Measurements from ENCODE around the gene KCNAB3.

Gene KCNAB3

DNA sequence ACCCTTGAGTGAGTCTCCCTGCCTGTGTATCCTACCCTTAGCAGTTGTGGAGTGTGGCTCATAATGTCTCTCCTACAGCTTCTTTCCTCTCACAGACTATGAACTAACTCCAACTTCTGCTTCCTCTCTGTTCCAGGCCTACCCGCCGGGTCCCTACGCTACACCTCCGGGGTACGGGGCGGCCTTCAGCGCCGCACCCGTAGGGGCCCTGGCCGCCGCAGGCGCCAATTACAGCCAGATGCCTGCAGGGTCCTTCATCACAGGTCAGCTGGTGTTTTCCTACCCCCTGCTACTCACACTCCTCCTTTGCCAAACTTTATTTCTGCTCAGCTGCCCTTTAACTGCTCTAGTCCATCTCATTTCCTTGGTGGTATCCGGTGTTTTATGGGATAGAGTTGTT, 18.9 kb downstream of the KCNAB3 start:
- DNase-seq, result no peak
- in situ Hi-C loops (cut with MboI; ENCODE audit: low pct_unique_long_range_greater_than_20kb, low sequenced_read_pairs), result no loop called here

DNA sequence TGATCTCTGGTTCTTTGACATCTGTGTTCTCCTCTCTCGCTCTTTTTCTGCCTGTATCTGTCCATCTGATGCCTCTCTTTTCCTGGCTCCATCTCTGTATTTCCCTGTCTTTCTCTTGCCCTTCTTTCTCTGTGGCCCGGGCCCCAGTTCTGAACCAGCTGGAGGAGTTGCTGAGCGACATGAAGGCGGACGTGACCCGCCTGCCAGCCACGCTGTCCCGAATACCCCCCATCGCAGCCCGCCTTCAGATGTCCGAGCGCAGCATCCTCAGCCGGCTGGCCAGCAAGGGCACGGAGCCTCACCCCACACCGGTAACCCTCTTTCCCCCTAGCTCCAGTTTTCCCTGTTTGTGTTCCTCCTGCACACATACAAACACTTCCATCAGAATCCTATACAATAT, 19.4 kb downstream of the KCNAB3 start:
- in situ Hi-C loops (cut with MboI; ENCODE audit: low pct_unique_long_range_greater_than_20kb, low sequenced_read_pairs), result no loop called here
- no peak for DNase-seq

DNA sequence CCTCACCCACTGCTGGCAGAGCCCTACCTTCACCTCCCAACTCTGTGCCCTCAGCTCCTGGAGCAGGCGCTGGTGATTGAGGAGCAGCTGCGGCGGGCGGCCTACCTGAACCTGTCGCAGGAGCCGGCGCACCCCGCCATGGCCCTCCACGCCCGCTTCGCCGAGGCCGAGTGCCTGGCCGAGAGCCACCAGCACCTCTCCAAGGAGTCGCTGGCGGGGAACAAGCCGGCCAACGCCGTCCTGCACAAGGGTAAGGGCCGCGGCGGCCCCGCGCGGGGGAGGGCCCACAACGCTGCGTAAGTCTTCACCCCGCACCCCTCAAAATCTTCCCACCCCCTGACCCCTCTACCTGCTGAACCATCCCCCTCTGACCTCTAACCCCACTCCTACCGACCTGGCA, 20.6 kb downstream of the KCNAB3 start:
- no peak for DNase-seq
- in situ Hi-C loops (cut with MboI; ENCODE audit: low pct_unique_long_range_greater_than_20kb, low sequenced_read_pairs), result no loop called here

- DNase-seq, result no peak
- in situ Hi-C loops (cut with MboI; ENCODE audit: low pct_unique_long_range_greater_than_20kb, low sequenced_read_pairs), result no loop called here
Observed at GRCh38 chr17:7903154-7904103, 26.2 kb downstream of the KCNAB3 start.

- in situ Hi-C loops (cut with MboI; ENCODE audit: low pct_unique_long_range_greater_than_20kb, low sequenced_read_pairs), result no loop called here
- peak; percentile 73 for DNase-seq
Observed at GRCh38 chr17:7897773-7898172, 31.9 kb downstream of the KCNAB3 start.

- no peak for DNase-seq
- in situ Hi-C loops (cut with MboI; ENCODE audit: low pct_unique_long_range_greater_than_20kb, low sequenced_read_pairs), result no loop called here
Observed at GRCh38 chr17:7897090-7897489, 32.6 kb downstream of the KCNAB3 start.

- in situ Hi-C loops (cut with MboI; ENCODE audit: low pct_unique_long_range_greater_than_20kb, low sequenced_read_pairs), result no loop called here
- no peak for DNase-seq
Observed at GRCh38 chr17:7894866-7895265, 34.8 kb downstream of the KCNAB3 start.

- no peak for DNase-seq
- in situ Hi-C loops (cut with MboI; ENCODE audit: low pct_unique_long_range_greater_than_20kb, low sequenced_read_pairs), result no loop called here
Observed at GRCh38 chr17:7894226-7894625, 35.4 kb downstream of the KCNAB3 start.

GRCh38 chr17:7893187-7893880, 36.3 kb downstream of the KCNAB3 start:
- in situ Hi-C loops (cut with MboI; ENCODE audit: low pct_unique_long_range_greater_than_20kb, low sequenced_read_pairs), result no loop called here
- no peak for DNase-seq

DNA sequence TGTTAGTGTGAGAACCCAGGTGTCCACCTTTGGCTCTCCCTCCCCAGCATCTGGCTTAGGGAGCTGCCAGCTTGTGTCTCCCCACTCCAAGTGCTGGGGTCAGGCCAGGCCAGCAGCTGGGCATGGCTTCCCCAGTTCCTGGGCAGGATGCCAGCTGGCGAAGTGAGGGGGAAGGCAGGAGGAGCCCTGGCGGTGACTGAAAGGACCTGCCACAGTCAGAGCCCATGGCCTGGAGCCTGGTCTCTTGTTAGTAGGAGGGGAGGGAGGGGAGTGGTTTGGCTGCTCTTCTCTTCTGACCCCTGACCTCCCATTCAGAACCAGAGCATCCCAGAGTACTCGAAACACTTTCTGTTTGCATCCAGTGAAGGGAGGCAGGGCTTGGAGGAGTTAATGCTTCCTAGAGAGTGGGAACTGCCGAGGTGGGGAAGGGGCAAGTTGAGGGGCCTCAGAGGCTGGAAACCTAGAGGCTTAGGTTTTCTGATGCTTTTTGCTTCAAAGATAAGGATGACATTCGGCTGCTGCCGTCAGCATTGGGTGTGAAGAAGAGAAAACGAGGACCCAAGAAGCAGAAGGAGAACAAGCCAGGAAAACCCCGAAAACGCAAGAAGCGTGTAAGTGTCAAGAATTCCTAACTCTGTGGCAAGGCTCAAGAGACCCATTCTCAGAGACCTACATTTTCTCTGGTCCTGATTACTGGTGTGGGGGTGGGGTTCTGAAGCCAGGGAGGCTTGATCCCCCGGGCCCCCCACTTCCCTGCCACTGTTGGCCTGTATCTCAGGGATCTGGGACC, 40.3 kb downstream of the KCNAB3 start:
- DNase-seq, result peak; percentile 78
- in situ Hi-C loops (cut with MboI; ENCODE audit: low pct_unique_long_range_greater_than_20kb, low sequenced_read_pairs), result no loop called here

DNA sequence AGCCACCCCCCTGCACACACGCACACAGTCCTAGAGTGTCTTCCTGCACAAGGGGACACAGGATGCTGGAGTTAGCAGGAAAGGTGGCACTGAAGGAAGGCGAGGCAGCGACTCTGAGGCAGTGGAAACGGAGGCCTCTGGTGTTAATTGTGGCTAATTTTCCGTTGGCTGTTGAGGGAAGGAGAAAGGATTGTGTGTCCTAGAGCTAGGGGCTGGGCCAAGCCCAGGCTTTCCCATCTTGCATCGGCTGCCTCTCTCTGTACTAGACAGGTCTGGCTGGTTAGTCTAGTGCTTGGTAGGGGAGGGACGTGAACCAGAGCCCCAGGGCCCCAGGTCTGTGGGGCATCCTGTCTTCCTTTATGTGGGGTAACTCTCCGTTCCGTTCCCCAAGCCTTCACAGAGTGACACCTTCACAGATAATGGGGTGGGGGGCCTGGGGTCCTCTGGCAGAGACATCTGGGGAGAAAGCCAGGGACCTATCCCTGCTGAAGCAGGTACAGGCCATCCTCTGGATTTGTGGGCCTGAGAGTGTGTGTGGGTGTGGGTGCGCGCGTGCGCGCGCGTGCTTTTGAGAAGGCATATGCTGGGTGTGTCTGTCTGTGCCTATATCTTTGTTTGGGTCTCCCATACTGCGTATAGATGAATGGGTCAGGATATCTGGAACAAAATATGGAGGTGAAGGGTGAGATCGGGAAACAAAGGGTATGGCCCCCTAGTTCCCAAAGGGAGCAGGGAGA, 41.3 kb downstream of the KCNAB3 start, which contains the start of gene CHD3:
Gene CHD3, plus strand, starts transcription at position 606 of the 737 bp plus-strand sequence. CDS start 212 bp downstream, outside the sequence.
- in situ Hi-C loops (cut with MboI; ENCODE audit: low pct_unique_long_range_greater_than_20kb, low sequenced_read_pairs), result no loop called here
- DNase-seq, result no peak

GRCh38 chr17:7887482-7888183, 42.0 kb downstream of the KCNAB3 start:
- in situ Hi-C loops (cut with MboI; ENCODE audit: low pct_unique_long_range_greater_than_20kb, low sequenced_read_pairs), result no loop called here
- DNase-seq, result peak; percentile 99

GRCh38 chr17:7887038-7887481, 42.6 kb downstream of the KCNAB3 start:
- DNase-seq, result no peak
- in situ Hi-C loops (cut with MboI; ENCODE audit: low pct_unique_long_range_greater_than_20kb, low sequenced_read_pairs), result no loop called here

DNA sequence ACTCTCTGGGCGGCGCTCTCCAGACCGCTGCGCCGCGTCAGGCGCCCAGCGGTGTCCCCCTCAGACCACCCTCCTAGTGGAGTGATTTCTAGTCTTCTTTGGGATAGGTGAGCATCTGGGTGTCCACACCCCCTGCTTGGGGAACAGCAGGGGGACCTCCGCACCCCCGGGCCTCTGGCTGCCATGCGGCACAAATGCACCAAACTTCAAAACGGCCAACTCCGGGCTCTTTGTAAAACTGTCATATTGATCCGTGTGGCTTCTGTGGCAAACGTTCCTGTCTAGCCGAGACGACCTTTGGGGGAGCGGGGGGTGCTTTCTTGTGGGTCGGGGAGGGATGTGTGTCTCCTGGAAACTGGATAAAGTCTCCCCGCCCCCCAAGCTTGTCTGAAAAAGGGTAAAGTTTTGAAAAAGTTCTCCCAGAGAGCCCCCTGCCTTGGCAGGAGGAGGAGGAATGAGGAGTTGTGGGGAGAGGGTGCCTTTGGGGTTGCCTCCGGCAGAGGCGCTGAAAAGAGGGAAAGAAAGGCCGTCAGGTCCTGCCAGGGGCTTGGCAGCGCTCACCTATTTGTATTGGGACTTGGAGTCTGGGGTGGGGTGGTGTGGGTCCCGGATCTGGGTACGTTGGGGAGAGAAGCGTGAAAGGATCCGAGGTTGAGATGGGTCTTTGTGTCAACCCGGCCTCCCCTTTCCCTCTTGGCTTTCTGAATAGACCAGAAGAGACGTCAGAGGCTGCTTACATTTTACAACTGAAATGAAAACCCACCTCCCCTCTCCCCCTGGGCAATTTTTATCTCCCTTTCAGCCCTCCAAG, 43.2 kb downstream of the KCNAB3 start:
- in situ Hi-C loops (cut with MboI; ENCODE audit: low pct_unique_long_range_greater_than_20kb, low sequenced_read_pairs), result no loop called here
- DNase-seq, result peak; percentile 58

- in situ Hi-C loops (cut with MboI; ENCODE audit: low pct_unique_long_range_greater_than_20kb, low sequenced_read_pairs), result no loop called here
- peak; percentile 61 for DNase-seq
Observed at GRCh38 chr17:7885367-7886226, 44.1 kb downstream of the KCNAB3 start.

DNA sequence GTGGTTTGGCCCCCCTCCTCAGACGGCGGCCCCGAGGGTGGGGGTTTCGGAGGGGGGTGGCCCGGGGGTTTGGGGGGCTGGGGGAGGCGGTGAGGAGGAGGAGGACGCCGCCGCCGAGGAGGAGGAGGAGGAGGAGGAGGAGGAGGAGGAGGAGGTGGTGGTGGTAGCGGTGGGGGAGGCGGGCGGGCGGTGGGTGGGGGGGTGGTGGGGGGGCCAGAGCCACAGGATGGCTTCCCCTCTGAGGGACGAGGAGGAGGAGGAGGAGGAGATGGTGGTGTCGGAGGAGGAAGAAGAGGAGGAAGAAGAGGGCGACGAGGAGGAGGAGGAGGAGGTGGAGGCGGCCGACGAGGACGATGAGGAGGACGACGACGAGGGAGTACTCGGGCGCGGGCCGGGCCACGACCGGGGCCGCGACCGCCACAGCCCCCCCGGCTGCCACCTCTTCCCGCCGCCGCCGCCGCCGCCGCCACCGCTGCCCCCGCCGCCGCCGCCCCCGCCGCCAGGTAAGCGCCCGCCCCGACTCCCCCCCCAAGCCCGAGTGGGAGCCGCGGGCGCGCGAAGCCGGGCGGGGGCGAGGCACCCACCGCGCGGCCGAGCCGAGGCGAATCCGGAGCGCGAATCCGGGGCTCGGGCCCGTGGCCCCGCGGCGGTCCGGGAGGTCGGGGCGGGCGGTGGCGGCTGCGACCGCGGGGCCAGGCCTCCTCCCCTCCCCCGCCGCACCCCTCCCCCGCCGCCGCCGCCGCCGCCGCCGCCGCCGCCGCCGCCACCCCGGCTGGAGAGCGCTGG, 44.9 kb downstream of the KCNAB3 start:
- DNase-seq, result peak; percentile 19
- in situ Hi-C loops (cut with MboI; ENCODE audit: low pct_unique_long_range_greater_than_20kb, low sequenced_read_pairs), result no loop called here
